Measurements from ENCODE around the gene GIPC1.

DNA sequence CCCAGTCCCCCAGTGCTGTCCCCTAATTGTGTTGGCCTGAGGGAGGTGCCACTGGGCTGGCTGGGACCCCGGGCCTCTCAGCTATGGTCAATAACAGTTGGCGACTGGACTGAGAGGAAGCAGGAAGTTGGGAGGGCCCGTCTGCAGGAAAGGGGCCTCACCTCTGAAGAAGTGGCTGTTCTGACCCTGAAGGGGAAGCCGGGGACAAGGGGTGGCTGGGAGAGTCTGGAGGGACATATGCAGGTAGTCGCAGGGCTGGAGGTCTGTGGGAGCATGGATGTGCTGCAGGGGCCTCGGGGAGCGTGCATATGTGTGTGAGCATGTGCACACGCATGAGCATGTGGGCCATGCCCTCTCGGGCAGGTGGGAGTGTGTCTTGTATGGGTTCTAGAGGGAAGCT lies 56.9 kb downstream of the GIPC1 start:
- TF ChIP-seq, protein P1, sequence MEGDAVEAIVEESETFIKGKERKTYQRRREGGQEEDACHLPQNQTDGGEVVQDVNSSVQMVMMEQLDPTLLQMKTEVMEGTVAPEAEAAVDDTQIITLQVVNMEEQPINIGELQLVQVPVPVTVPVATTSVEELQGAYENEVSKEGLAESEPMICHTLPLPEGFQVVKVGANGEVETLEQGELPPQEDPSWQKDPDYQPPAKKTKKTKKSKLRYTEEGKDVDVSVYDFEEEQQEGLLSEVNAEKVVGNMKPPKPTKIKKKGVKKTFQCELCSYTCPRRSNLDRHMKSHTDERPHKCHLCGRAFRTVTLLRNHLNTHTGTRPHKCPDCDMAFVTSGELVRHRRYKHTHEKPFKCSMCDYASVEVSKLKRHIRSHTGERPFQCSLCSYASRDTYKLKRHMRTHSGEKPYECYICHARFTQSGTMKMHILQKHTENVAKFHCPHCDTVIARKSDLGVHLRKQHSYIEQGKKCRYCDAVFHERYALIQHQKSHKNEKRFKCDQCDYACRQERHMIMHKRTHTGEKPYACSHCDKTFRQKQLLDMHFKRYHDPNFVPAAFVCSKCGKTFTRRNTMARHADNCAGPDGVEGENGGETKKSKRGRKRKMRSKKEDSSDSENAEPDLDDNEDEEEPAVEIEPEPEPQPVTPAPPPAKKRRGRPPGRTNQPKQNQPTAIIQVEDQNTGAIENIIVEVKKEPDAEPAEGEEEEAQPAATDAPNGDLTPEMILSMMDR (IDR thresholded peaks at IDR 0.05; ENCODE audit: low read depth, low read length): no peak
- TF ChIP-seq, protein P2, sequence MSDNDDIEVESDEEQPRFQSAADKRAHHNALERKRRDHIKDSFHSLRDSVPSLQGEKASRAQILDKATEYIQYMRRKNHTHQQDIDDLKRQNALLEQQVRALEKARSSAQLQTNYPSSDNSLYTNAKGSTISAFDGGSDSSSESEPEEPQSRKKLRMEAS (IDR thresholded peaks at IDR 0.05; ENCODE audit: low read depth, low read length): no peak
- TF ChIP-seq POLR2A (IDR thresholded peaks at IDR 0.05; ENCODE audit: extremely low read depth, insufficient read length): no peak

All from NB4 (cell line).